ENCODE data around the gene FBXO8. TPM values are rescaled to one million over a fixed set of nuclear protein-coding genes. Genes with fewer than 3 reads are reported as not detected.

Gene FBXO8
- total RNA-seq, 1 donor, result 32.2 TPM

DNA sequence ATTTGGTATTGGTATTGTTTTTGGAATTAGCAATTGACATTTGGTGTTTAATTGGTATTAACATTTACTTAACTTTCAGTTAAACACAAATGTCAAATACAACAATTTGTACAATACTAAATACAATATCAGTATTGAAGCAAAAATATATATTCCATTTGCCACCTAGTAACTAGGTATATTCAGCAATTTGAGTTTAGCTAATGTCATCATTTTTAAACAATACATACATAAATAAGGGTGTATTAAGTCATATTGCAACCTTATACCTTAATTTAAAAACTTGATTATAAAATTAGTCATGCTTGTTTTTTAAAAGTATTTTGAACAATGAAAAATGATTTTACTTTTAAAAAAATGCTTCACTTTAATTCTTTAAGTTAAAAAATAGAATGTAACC lies 53.3 kb downstream of the FBXO8 start:
- Histone ChIP-seq H3K27me3 (ENCODE audit: insufficient read depth, low read length) (peaks cover 5% of the 10 kb centered on the region), H4K20me1 (ENCODE audit: insufficient read depth, low read length) (no peaks in the 10 kb centered on the region), H3K36me3 (ENCODE audit: insufficient read depth, low read length) (no peaks in the 10 kb centered on the region), H3K27ac (ENCODE audit: low read depth, low read length) (no peak overlapping the region), H3K4me1 (ENCODE audit: insufficient read depth, low read length) (no peaks in the 10 kb centered on the region), H3K4me3 (ENCODE audit: insufficient read depth, low read length) (no peak overlapping the region), H2AFZ (ENCODE audit: low read length) (no peak overlapping the region), H3K79me2 (ENCODE audit: insufficient read depth, low read length) (no peaks in the 10 kb centered on the region), H3K9me3 (ENCODE audit: low read depth, low read length) (no peaks in the 10 kb centered on the region), H3K4me2 (ENCODE audit: insufficient read depth, low read length) (no peak overlapping the region)
- TF ChIP-seq, protein P1, sequence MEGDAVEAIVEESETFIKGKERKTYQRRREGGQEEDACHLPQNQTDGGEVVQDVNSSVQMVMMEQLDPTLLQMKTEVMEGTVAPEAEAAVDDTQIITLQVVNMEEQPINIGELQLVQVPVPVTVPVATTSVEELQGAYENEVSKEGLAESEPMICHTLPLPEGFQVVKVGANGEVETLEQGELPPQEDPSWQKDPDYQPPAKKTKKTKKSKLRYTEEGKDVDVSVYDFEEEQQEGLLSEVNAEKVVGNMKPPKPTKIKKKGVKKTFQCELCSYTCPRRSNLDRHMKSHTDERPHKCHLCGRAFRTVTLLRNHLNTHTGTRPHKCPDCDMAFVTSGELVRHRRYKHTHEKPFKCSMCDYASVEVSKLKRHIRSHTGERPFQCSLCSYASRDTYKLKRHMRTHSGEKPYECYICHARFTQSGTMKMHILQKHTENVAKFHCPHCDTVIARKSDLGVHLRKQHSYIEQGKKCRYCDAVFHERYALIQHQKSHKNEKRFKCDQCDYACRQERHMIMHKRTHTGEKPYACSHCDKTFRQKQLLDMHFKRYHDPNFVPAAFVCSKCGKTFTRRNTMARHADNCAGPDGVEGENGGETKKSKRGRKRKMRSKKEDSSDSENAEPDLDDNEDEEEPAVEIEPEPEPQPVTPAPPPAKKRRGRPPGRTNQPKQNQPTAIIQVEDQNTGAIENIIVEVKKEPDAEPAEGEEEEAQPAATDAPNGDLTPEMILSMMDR (IDR thresholded peaks at IDR 0.05; ENCODE audit: extremely low read depth, low read depth, low read length), result no peak
- no peak for DNase-seq (ENCODE audit: insufficient read length, low spot score, missing footprints)

DNA sequence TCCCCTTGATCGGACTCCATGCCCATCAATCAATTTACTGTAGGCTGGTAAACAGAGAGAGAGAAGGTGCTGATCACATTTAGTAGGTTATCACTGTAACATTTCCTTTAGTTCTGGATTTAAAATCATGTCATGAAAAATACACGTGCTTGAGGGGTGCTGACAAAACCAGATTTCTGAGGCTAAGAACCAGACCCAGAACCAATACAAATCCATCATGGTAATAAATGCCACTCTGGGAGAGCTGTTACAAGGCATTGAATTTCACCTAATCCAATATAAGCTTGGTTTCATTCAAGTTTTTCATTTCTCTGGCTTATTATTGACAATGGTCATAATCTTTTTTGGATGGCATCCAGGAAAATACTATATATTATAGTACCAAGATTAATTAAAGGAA lies 54.5 kb downstream of the FBXO8 start:
- no peak overlapping the region for H2AFZ ChIP-seq (ENCODE audit: low read length)
- TF ChIP-seq, protein P1 (IDR thresholded peaks at IDR 0.05; ENCODE audit: extremely low read depth, low read depth, low read length), result no peak
- no peaks in the 10 kb centered on the region for H3K79me2 ChIP-seq (ENCODE audit: insufficient read depth, low read length)
- no peaks in the 10 kb centered on the region for H4K20me1 ChIP-seq (ENCODE audit: insufficient read depth, low read length)
- no peaks in the 10 kb centered on the region for H3K9me3 ChIP-seq (ENCODE audit: low read depth, low read length)
- H3K27me3 ChIP-seq (ENCODE audit: insufficient read depth, low read length), result peaks cover 5% of the 10 kb centered on the region
- no peak overlapping the region for H3K27ac ChIP-seq (ENCODE audit: low read depth, low read length)
- no peaks in the 10 kb centered on the region for H3K36me3 ChIP-seq (ENCODE audit: insufficient read depth, low read length)
- no peak overlapping the region for H3K4me2 ChIP-seq (ENCODE audit: insufficient read depth, low read length)
- H3K4me1 ChIP-seq (ENCODE audit: insufficient read depth, low read length), result no peaks in the 10 kb centered on the region
- no peak overlapping the region for H3K4me3 ChIP-seq (ENCODE audit: insufficient read depth, low read length)
- DNase-seq (ENCODE audit: insufficient read length, low spot score, missing footprints), result no peak

DNA sequence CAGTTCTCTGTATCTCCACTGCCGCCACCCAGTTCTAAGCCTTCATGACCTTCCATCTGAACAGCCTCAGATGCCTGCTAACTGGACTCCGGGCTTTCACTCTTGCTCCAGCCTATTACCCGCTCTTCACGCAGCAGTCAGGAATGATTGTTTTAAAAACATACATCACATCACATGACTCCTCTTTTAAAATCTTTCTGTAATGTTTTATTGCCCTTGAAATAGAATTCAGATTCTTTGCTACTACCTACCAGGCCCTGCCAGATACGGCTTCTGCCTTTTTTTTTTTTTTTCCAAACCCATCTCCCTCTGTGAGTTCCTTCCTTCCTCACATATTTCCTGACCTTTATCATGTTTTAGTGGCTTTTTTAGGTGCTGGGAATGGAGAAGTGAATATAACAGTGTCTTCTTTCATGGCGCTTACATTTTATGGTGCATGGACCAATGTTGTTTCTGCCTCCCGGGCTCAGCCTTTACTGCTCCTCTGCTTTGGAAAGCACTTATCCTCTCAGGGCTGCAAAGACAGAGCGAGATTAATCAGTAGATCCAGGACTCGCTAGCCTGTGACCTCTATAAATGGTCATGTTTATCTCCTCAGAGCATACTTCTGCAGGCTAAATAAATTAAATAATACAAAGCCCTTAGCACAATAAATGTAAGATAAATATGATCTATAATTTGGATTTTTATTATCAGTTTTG lies 58.0 kb downstream of the FBXO8 start:
- Histone ChIP-seq H3K36me3 (ENCODE audit: insufficient read depth, low read length) (no peaks in the 10 kb centered on the region), H4K20me1 (ENCODE audit: insufficient read depth, low read length) (no peaks in the 10 kb centered on the region), H3K27ac (ENCODE audit: low read depth, low read length) (no peak overlapping the region), H3K4me3 (ENCODE audit: insufficient read depth, low read length) (no peak overlapping the region), H3K4me1 (ENCODE audit: insufficient read depth, low read length) (no peaks in the 10 kb centered on the region), H3K4me2 (ENCODE audit: insufficient read depth, low read length) (no peak overlapping the region), H3K27me3 (ENCODE audit: insufficient read depth, low read length) (peaks cover 5% of the 10 kb centered on the region), H3K79me2 (ENCODE audit: insufficient read depth, low read length) (no peaks in the 10 kb centered on the region), H3K9me3 (ENCODE audit: low read depth, low read length) (no peaks in the 10 kb centered on the region), H2AFZ (ENCODE audit: low read length) (no peak overlapping the region)
- TF ChIP-seq, protein P1 (IDR thresholded peaks at IDR 0.05; ENCODE audit: extremely low read depth, low read depth, low read length), result no peak
- DNase-seq (ENCODE audit: insufficient read length, low spot score, missing footprints), result no peak

DNA sequence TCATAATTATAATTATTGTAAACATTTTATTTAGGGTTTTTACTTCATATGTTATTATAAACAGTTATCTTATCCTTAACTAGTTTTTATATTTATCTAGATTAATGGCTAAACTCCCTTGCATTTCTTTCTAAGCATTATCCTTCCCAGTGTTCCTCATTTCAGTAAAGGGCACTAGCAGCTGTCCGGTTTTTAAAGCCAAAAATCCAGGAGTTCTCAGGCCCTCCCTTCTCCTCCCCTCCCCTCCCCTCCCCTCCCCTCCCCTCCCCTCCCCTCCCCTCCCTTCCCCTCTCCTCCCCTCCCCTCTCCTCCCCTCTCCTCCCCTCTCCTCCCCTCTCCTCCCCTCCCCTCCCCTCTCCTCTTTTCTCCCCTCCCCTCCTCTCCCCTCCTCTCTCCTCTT lies 58.9 kb downstream of the FBXO8 start:
- Histone ChIP-seq H3K4me3 (ENCODE audit: insufficient read depth, low read length) (no peak overlapping the region), H3K4me1 (ENCODE audit: insufficient read depth, low read length) (no peaks in the 10 kb centered on the region), H3K36me3 (ENCODE audit: insufficient read depth, low read length) (no peaks in the 10 kb centered on the region), H3K27me3 (ENCODE audit: insufficient read depth, low read length) (peaks cover 6% of the 10 kb centered on the region), H3K9me3 (ENCODE audit: low read depth, low read length) (no peaks in the 10 kb centered on the region), H3K4me2 (ENCODE audit: insufficient read depth, low read length) (no peak overlapping the region), H2AFZ (ENCODE audit: low read length) (no peak overlapping the region), H4K20me1 (ENCODE audit: insufficient read depth, low read length) (no peaks in the 10 kb centered on the region), H3K79me2 (ENCODE audit: insufficient read depth, low read length) (no peaks in the 10 kb centered on the region), H3K27ac (ENCODE audit: low read depth, low read length) (no peak overlapping the region)
- TF ChIP-seq, protein P1 (IDR thresholded peaks at IDR 0.05; ENCODE audit: extremely low read depth, low read depth, low read length), result no peak
- no peak for DNase-seq (ENCODE audit: insufficient read length, low spot score, missing footprints)
